HCT116 (cell line): ENCODE results near the gene RPL27.

Source experiments
- CTCF ChIP-seq, 3 experiments: fragments of 200-600 bp in 1 of 3; sonication (generic) in 1 of 3; IDR thresholded peaks in 2 of 3; conservative IDR thresholded peaks in 1 of 3; 2 replicates each; pipeline ENCODE4 v1.5.1; 2012 to 2017; ENCODE audit warnings: low read depth in 2 of 3, low read length in 2 of 3, antibody characterized with exemption in 1 of 3, borderline replicate concordance in 1 of 3, control low read depth in 1 of 3, mild to moderate bottlenecking in 1 of 3, mixed read lengths in 1 of 3, mixed run types in 1 of 3, moderate library complexity in 1 of 3; ENCODE audit not compliant: insufficient read depth in 1 of 3
- EZH2phosphoT487 ChIP-seq: fragments of 200-600 bp; IDR thresholded peaks from 2 replicates; pipeline ENCODE4 v1.6.1; 2018; ENCODE audit warnings: antibody characterized with exemption, borderline replicate concordance
- POLR2A ChIP-seq: IDR thresholded peaks from 2 replicates; pipeline ENCODE4 v1.7.0; 2011; ENCODE audit warnings: borderline replicate concordance; ENCODE audit not compliant: insufficient read depth, insufficient read length; ENCODE audit errors: extremely low read depth
- REST ChIP-seq: IDR thresholded peaks from 2 replicates; pipeline ENCODE4 v1.6.1; 2012; ENCODE audit warnings: low read depth
- ZBTB33 ChIP-seq: IDR thresholded peaks from 2 replicates; pipeline ENCODE4 v1.6.1; 2011; ENCODE audit warnings: mild to moderate bottlenecking, low read length, moderate library complexity; ENCODE audit not compliant: insufficient replicate concordance; ENCODE audit errors: extremely low read depth
- ZNF274 ChIP-seq: fragments of 200-500 bp; sonication (Bioruptor generic); IDR thresholded peaks from 2 replicates; pipeline ENCODE4 v1.6.1; 2014; ENCODE audit warnings: mild to moderate bottlenecking, low read depth, low read length, inconsistent platforms

DNA sequence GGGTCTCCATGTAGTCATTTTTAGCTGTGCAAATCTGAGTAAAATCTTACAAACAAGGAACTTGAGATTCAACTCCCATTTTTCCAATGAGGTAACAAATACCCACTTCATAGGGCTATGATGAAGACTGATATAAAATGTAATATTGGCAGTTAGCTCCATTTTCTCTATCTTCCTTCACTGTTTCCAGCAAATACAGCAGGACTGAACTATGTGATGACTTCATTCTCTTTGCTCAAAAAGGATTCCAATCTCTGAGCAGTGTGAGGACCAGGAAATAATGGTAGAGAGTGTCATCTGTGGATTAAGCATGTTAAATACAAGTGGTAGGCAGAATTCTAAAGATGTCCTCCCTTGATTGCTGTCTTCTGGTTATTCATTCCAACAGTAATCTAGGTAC lies 45.1 kb downstream of the RPL27 start:
- TF ChIP-seq CTCF (IDR thresholded peaks at IDR 0.05 in 2 of 3, conservative IDR thresholded peaks at IDR 0.05 in 1 of 3; ENCODE audit: borderline replicate concordance in 1 of 3, insufficient read depth in 1 of 3, low read depth in 2 of 3, low read length in 2 of 3) (no peak), EZH2phosphoT487 (no peak), ZBTB33 (no peak), REST (no peak), ZNF274 (no peak), POLR2A (no peak)
